GM19193 (cell line): ENCODE measurements around the gene AIF1L.

ENCODE experiments used
- POLR2A ChIP-seq: IDR thresholded peaks from 4 replicates; pipeline ENCODE4 v1.6.1; 2011; ENCODE audit not compliant: insufficient read depth, insufficient read length; ENCODE audit errors: extremely low read depth

The AIF1L gene

DNA sequence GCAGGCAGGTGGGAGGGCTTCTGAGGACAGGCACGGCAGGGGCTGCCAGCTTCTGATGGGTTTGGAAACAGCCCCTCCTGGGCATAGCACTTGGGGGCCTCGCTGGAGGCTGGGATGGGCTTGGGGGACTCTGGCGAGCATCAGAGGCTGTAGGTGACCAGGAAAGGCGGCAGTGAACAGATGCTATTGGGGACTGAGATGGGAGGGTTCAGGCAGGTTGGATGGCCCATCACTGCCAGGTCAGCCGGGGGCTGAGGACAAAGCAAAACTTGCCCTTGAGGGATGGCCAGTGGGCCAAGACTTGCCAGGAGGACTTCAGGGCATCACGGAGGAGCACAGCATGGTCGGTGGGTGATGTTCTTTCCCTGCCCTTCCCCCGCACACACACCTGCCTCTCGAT lies 6.7 kb downstream of the AIF1L start:
- TF ChIP-seq POLR2A = no peak

DNA sequence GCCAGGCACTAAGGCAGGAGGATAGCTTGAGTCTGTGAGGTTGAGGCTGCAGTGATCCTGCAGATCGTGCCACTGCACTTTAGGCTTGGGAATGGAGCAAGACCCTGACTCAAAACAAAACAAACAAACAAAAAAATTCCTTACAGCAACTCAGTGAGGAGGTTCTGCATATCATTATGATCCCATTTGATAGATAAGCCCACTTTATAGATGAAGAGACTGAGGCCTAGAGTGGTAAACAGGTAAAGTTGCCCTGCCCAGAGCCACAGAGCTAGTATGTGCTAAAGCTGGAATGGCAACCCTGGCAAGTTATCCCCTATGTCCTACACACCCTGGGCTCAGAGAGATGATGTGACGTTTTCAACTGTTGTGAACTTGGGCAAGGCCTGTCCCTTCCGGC lies 7.2 kb downstream of the AIF1L start:
- TF ChIP-seq POLR2A = no peak

DNA sequence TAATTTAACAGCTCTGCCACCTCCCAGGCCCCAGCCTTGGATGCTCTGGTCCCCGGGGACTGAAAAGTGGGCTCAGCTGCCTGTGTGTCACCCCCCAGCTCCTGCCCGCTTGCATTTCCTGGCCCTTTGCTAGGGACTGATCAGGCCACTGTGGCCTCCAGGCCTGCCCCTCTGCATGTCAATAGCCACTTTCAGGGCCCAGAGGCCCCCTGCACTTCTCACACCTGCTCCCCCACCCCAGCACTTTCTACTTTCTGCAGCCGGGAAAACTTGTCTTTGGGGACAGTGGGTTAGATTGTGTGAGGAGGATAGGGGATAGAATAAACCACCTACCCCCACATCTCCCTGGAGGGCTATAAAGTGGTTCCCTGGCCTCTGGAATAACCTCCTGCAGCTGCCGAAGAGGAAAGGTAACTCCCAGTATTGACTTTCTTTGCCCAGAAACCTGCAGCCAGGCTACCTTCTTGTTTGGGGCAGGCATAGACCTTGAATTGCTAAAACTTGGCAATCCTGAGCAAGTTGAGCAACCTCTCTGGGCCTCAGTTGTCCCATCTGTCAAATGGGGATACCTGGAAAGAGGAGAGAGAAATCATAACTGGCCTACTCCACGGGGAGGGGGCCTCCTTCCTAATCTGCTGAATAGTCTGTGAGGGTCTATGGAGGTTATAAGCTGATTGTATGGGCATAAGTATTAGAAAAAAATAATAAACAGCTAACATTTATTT lies 7.8 kb downstream of the AIF1L start:
- no peak for TF ChIP-seq POLR2A

DNA sequence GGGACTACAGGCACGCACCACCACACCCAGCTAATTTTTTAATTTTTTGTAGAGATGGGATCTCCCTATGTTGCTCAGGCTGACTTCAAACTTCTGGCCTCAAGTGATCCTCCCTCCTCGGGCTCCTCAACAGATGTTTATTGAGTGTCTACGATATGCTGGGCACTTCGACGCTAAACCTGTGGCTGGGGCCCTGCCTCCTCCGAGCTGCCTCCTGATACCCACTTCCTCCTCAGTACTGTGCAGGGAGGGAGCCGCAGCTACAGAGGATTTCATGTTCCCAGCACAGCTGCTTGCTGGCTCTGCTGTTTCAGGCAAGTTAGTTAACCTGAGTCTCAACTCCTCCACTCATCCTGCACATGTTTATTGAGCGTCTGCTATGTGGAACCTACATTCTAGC lies 9.6 kb downstream of the AIF1L start:
- no peak for TF ChIP-seq POLR2A

DNA sequence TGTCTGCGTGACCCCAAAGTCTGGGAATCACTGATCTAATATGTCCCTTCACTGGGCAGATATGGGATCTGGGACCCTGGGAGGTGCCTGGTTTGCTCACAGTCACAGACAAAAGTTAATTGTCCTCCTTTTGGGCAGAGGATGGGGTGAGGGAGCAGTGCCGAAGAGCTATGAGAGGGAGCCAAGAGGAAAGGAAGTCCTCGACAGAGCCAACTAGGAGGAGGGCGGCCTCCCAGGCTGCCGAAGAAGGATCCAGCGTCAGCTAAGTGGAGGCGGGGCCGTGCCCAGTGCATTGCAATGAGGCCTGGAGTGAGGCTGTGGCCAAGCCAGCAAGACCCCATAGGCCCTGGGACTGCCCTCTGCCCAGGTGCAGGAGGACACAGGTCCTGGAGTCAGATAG lies 11.4 kb downstream of the AIF1L start:
- TF ChIP-seq POLR2A = no peak

DNA sequence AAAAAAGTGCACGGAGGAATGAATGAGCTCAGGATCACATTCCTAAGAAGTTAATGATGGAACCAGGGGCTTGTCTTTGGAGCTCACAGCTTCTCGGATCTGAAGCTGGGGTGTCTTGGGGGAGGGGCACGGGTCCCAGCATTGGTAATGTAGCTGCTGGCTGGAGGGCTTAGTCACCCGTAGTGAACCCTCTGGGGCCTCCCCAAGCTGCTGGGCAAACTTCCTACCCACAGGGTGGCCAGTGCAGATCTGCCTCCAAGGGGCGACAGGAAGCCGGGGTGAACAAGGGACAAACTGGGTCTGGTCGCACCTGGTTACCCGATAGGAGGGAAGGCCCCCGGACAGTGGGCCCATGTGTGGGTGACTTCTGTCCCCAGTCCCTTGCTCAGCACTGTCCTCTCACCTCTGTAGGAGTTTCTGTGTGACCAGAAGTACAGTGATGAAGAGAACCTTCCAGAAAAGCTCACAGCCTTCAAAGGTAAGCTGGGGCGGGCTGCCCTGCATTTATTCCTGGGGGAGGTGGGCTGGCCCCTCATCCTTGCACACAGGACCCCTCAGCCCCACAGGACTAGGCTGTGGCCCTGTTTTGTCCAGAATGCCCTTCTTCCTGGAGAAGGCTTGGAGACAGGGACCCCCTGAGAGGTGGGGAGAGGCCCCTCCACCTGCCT lies 15.0 kb downstream of the AIF1L start:
- no peak for TF ChIP-seq POLR2A

DNA sequence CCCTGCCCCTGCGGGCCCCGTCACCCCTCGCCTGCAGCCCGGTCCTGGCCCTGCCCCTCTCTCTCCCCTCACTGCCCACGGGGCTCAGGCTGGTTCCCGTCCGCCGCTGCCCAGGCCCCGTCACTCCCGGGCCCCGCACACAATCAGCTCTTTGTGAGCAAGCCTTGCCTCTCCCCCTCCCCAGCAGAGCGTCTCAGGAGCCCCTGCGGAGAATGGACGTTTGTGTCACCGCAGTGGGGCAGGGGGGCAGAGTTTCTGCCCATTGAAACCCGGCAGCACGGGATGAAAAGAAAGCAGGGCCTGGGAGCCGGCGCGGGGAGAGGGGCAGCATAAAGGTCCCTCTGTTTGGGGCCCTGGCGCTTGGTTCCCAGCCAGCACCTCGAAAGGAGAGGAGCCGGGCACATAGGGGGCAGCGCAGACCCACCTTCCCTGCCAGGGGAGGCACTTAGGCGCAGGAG lies 15.6 kb downstream of the AIF1L start:
- no peak for TF ChIP-seq POLR2A

DNA sequence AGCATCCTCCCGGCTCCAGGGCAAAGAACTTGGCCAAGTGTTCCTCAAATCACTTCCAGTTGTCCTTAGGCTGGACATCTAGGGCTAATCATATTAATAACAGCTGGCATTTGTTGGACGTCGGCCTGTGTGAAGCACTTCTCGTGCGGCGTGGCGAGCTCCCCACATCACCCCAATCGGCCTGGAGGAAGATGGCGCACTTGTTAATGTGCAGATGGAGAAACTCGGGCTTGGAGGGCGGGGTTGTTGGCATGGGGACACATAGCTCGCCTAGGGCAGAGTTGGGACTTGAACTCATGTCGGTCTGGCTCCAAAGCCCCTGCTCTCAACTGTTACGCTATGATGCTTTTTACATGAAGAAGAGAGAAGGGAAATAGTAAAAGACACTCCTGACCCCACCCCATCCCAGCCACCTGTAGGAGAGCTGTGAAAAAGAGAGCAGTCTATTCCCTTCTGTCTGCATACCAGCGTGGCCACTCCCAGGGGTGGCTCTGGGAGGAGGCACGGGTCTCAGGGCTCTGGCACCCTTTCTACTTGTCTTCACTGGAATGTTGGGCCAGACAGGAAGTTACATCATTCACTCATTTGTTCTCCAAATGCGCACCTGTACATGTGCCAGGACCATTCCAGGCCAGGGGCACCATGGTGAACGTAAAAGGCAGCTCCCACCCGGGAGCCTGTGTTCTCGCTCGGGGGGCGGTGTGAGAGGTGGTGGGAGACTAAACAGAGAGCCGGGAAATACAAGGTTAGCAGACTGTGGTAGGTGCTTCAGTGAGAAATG lies 16.2 kb downstream of the AIF1L start:
- no peak for TF ChIP-seq POLR2A

DNA sequence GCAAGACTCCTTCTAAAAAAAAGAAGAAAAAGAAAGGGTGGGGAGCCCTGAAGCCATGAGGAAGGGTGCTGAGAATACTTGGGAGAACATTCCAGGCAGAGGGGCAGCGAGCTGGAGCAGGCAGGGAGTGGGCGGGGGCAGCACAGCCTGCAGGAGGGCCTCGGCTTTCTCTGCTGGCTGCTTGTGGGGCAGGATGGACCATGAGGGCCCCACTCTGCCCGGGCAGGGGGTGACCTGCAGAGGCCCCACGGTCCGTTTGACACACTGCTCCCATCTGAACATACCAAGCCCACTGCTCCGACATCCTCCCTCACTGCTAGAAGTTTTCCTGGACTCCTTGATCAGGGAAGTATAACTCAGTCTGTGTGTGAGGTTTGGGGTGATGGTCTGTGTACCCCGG lies 17.3 kb downstream of the AIF1L start:
- no peak for TF ChIP-seq POLR2A

DNA sequence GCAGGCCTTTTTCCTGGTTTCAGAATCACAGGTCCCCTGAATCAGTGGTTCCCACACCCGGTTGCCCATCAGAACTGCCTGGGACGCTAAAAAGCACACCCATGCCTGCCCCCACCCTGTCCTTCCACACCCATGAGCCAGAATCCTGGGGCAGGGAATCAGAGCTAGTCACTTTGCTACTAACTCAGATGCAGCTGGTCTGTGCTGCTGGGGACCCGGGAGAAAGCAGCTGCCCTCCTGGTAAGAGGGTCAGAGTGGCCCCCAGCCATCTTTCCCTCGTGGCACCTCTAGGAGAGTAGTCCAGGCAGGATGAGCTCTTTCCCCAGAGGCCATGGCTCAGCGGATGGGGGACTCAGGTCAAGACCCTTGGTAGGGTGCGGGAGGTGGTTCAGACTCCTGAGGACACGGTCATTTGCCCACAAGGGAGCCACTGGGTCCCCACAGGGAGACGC lies 17.8 kb downstream of the AIF1L start:
- no peak for TF ChIP-seq POLR2A

DNA sequence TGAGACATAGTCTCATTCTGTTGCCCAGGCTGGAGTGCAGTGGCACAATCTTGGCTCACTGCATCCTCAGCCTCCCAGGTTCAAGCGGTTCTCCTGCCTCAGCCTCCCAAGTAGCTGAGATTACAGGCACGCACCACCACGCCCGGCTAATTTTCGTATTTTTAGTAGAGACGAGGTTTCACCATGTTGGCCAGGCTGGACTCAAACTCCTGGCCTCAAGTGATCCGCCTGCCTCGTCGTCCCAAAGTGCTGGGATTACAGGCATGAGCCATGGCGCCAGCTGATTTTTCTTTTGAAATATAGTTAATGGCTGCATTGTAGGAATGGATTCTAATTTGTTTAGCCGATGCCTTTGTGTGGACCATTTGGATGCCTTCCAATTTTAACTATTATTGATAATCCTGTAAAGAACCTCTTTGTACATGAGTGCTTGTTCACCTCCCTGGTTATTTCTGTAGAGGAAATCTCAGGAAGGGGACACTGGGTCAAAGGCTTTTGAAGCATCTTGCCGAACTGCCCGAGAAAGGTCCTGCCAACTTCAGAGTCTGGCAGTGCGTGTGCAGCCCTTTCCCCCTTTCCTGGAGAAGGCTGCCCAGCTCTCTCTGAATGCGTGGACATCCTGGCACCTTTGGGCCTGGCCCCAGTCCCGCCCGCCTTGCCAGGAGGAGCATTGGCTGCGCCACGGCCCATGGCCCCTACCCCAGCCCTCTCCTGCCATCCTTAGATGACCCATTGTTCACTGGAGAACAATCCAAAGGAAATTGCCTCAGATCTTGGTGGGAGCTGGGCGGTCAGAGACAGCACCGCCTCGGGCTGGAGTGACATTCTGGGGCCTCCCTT lies 20.2 kb downstream of the AIF1L start:
- TF ChIP-seq POLR2A = no peak

DNA sequence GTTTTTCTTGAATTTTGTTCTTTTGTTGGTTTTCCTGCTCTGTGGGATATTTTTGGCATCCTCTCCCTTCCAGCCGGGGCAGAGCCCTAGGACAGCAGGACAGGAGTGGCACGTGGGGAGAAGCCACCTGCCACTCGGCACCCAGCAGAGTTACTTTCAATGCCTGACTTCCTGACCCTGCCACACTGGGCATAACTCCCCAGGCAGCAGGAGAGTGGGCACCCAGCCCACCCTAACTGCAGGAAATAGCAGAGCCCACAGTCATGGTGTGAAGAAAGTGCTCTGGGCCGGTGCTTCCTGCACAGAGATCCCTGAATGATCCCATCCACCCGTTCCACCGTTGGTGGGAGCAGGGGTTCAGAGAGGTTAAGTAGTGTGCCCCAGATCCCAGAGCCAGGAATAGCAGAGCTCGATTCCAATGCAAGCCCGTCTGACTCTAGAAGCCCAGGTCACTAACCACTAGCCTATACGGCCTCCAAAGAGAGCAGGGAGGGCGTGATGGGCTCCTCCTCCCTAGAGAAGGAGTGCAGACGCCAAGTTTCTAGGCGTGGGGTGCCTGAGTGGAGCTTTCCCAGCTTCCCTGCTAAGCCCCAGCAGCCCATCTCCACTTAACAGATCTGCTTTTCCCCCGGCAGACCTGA lies 20.9 kb downstream of the AIF1L start:
- no peak for TF ChIP-seq POLR2A

DNA sequence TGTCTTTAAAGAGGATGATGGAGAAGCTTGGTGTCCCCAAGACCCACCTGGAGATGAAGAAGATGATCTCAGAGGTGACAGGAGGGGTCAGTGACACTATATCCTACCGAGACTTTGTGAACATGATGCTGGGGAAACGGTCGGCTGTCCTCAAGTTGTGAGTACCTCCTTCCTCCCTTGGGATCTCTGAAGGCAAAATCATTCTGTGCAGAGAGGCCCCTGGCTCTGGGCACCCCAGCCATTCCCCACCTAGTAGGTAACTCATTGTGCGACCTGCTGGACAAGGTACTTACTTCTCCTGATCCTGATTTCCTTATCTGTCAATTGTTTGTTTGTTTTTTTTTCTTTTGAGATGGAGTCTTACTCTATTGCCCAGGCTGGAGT lies 21.4 kb downstream of the AIF1L start:
- no peak for TF ChIP-seq POLR2A

DNA sequence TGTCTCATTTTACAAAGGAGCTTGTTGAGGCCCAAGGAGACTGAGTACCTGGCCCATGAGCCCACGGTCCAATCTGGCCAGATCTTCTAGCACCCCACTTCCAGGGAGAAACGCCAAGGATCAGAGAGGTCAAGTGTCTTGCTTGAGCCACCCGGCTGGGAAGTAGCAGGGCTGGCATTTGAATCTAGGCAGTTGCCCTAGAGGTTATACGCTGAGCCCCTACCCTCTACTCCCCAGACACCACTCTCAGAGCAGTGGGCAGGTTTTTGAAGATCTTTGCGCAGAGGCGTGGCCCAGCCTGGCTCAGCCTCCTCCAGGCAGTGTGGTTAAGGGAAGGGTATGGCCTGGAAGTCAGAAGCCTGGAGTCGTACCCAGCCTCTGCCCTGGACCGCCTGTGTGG lies 23.3 kb downstream of the AIF1L start:
- TF ChIP-seq POLR2A = no peak
